ENCODE data around the gene CACNA2D3.

The CACNA2D3 gene

DNA sequence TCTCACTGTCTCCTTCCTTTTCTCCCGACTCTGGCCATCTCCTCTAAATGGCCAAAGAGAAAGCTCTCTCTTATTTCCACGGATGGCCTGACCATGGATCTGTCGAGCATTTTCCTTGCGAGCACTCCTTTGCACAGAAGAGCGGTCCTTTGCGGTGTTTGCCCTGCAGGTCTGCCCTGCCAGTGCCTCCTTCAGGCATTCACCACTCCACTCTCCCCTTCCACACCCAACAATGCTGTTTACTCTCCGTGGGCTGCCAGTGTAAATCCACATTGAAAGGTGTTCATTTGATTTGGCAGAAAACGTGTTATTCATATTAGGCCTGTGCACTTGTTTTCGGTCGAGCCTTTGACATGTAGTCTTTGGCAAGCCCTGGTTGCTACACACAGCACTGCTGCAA lies 49.6 kb downstream of the CACNA2D3 start:
- DNase-seq: no peak

DNA sequence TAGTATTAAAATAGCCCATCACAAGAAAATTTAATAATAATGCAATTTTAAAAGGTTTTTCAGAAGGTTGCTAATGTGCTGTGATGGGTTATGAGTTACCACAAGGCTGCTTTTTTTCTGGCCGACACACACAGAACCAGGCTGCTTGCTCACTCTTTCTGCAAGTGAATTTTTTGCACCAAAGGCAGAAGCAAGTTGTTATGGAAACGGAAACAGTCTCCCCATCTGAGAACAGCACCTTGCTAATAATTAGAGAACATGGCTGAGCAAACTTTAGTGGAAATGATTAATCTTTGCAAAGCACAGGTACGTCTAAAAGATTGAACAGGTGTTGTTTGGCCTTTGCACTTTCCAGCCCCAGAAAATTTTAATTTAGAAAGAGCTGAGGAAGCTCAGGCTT lies 51.0 kb downstream of the CACNA2D3 start:
- DNase-seq: no peak

DNA sequence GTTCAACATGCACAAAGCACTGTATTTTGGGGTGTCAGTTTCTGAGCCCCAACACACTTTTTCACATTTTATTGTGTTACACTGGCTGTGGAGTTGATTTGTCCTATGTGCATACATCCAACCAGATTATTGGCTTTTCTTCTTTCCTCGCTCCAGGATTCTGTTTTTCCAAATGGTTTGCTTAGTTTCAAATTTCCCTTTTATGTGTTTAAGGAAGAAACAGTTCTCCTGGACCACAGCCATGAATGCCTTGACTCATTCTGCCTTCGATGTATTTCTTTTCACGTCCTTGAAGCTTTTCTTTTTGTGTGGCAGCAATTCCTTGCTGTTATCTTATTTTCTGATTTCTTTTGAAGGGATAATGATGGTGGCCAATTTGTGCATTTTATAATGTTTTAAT lies 53.8 kb downstream of the CACNA2D3 start:
- DNase-seq: no peak

DNA sequence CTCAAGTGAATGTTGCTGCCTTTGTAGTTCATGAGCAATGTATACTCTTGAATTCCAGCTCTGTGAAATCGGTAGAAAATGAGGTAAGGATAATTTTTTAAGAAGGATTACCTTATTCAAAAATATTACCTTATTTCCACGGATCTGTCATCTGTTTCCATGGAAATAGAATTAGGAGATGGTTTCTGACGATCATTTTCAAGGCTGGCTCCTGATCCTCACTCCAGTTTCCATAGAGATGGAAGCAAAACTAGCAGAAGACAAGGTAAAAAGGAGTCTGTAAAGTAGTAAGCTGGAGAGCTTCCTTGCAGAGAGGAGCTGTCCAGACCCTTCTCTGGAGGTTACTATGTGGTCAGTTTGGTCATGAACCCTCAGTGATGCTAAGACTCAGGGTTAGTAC lies 55.5 kb downstream of the CACNA2D3 start:
- no peak for DNase-seq

DNA sequence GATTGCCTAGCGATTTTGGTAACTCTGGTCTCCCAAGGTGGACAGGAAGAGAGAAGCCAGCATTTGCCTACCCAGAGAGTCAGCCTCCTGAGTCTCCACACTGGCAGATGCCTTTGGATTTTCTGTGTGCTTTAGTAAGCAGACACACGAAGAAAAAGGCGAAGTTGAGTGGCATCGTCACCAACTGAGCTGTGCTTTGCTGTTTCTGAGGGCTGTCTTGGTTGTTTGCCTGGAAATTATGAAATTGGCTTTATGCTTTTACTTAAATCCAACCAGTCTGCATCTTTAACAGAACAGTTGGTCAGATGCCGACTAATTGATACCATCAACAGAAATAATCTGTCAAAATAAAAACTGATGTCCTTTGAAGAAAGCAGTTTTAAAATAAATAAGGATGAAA lies 56.0 kb downstream of the CACNA2D3 start:
- no peak for DNase-seq

DNA sequence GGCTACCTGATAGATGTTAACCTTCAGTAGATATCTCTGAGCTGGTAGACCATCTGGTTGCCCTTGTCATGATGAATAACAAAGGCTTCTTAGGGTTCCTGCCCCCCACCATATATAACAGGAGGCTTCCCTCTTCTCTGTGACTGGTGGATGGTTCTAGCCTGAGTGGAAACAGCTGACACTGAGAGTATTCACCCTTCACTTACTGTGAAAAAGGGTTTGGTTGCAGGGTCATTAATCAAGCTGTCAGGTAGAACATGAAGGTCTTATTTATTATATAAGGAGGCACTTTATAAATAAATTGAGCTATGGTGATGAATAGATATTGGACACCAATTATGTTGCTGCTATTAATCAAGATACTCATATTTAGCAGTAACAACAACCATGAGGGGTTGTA lies 58.6 kb downstream of the CACNA2D3 start:
- DNase-seq: no peak

DNA sequence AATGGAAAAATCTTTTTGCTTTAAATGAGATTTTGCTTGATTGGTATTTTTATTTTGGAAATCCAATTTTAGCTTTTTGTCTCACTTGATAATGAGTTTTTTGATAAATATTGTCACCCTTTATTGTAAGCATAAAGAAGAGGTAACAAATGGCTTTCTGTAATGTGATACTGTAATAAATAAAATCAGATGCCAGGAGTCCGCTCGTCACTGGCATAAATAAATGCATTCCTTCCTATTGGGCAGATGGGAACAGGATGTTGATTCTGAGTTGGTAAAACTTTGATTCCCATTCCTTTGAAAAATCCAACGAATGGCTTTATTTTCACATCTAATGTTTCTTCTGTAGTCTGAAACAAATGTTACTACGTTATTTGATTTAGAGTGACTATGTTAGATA lies 59.9 kb downstream of the CACNA2D3 start:
- DNase-seq: no peak

DNA sequence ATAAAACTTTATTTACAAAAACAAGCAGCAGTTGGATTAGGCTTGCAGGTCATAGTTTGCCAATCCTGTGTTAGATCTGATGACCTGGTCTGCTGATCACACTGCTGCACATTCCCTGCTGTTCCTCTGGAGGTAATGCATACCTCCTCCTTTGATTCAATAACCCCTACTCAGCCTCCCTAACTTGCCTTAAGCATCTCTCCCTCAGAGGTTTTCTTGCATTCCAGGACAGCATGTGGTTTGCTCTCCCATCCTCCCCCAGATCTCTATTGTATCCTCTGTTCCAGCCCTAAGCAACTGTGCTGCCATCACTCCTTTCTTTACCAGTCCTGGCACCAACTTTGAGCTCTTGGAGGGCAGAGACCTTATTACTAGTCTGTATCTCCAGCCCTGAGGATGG lies 63.4 kb downstream of the CACNA2D3 start:
- no peak for DNase-seq

DNA sequence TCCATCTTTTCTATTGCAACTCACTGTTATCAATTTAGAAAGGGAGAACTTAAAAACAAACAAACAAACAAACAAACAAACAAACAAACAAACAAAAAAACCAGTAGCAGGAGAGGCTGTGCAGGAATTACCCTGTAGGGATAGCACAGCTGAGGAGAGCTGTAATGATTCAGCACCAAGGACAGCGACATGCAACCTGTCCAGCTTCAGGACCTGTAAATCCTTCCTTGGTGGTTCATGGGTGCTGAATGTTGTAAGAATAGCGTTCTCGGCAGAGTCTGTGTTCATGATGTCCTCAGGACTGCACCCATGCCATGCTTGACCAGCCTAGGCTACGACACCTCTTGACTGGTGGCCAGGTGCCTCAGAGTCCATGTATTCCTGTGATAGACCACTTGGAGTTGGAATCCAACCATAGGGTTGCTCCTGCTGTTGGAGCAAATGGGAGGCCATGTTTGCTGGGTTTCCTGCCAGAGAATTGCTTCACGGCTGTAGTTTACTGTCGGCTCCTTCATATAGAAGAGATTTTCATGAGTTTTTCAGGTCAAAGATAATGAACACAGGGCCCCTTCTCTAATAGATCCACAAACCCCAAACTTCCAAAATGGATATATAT lies 65.9 kb downstream of the CACNA2D3 start:
- no peak for DNase-seq

DNA sequence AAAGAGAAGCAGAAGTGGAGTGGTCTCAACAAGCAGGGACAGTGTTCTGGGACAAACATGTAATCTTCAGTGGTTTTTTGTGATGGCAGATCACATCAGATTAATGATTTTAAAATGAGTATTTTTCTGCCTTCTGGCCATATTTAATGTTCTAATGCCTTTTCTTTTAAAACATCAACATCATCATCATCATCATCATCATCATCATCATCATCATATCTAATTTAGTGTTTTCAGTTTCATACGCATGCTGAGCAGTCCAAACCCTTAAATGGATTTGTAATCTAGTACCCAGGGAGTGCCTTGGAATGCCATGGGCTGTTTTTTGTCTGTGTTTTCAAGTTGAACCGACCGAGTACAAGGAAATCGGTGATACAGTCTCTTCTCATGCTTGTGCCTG lies 68.9 kb downstream of the CACNA2D3 start:
- DNase-seq: no peak

DNA sequence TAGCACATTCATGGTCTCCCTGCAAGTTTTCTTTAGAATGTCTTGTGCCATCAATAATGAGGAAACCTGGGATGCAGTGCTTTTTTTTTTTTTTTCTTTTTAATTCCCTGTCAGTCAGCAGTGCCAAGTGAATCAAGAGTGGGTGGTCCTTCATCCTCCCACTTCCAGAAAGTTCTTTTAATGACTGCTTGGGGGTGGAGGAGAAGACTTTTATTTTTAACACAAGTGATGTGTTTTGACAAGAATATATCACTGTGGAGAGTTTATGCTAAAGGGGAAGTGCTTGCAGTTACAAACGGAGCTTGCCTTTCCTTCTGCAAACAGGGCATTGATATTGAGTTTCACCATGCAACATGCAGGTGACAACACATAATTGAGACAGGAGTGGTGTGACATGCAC lies 69.7 kb downstream of the CACNA2D3 start:
- no peak for DNase-seq

DNA sequence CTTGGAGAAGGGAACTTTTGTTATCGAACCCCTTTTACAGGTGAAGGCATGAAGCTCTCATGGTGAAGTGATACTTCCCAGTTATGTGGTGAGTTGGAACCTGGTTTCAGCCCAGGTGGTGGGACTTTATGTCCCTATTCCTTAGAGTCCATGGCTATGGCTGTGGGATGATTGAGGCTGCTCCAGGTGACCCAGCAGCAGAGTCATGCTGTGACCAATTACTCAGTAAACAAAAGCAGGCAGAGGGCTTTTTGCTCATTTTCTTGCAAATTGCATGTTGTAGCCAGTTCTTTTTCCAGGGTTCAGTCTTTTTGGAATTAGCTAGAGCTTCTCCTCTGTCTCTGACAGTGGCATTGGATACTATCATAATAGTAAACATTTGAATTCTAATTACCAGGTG lies 70.7 kb downstream of the CACNA2D3 start:
- no peak for DNase-seq

DNA sequence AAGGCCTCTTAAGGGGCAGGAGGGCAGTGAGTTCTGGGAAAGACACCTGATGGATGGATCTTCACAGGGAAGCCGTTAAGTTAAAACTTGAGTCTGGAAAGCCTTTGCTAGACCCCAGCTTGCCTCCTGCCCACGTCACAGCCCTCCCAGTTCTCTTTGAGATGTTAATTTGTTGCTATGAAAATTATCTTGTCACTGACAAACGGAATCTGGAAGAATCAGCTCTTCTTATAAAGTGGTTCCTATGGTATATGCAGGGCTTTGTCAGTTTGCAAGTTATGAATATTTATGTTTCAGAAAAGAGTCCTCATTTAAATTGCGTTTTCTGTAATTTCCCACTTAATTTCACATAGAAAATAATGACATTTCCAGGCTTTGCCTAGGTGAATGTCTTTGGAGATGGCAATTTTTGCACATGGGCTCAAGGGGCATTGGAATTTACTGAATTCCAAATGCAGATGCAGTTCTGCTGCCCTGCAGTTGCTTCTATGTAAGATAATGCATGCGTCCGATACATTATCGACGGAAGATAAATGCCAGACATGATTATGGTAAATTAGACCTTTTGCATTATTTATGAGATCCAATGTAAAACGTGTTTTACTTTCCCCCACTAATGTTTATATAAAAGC lies 74.1 kb downstream of the CACNA2D3 start:
- DNase-seq: no peak

DNA sequence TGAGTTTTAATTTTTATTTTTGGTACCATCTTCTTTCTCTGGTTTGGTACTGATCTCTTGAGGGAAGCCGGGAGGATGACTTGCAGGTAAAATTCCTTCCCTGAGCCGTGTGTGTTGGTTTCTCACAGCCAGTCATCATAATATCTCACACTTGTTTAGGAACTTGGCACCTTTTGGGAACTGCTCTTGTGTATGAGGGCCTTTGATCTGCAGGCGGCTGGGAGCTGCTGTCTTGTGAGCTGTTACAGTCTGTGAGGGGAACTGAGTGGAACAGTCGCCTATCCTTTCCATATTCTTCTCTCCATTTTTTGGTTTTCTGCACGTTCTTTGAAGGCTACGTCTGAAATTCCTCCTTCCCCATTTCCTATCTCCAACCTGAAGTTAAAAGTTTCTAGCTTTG lies 75.2 kb downstream of the CACNA2D3 start:
- no peak for DNase-seq

DNA sequence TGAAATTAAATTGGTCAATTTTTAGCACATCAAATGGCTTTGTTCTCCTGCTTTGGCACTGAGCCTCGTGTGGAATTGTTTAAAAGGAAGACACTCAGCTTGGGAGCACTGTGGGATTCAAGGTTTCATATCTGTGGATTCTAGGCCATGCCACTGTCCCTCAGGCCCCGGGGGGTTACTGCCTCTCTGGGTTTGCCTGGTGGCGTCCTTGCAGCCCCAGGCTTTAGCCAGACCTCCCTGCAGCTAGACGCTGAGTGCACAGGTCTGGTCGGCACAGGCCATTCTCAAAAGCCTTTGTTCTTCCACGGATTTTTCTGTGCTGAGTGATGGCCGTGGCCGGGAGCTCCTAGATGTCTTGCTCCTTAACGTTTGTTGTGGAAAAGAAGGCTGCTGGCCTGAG lies 76.2 kb downstream of the CACNA2D3 start:
- DNase-seq: no peak

DNA sequence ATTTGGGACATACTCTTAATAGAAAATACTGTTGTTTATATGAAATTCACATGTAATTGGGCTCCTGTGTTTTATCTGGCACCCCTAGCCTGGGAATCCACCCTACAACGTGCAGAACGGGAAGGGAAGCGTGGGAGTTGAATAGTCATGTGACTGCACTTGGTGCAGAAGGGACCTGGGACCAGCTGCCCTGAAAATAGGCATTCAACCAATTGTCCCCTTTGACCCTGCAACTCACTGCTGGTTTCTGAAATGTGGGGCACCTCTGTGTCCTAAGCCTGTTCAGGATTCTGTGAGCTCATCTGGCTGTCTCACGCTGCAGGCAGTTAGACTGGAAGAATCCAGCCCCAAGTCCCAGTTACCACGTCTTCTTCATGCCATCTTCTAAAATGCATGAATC lies 79.7 kb downstream of the CACNA2D3 start:
- no peak for DNase-seq

DNA sequence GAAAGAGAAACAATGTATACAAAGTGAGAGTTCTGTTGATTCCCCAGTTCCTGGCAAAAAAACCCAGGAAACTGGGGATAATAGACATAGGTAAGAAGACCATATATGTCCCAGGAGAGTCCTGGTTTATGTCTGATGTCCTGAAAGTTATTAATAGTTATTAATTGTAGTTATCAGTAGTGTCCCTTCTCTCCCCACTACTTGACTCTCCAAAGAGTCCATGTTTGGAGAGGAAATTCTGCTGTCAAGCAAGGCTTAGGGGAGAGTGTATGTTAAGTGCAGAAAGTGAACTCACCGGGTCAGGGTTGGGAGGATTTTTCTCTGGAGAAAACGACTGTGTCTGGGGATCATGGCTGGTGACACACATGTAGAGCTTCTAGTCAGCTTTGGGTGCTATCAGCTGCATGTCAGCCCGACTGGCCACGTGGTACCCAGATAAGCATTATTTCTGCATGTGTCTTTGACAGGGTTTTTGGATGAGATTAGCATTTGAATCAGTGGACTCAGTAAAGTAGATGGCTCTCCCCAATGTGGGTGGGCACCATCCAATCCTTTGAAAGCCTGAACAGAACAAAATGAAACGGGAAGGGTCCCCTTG lies 80.4 kb downstream of the CACNA2D3 start:
- DNase-seq: no peak

DNA sequence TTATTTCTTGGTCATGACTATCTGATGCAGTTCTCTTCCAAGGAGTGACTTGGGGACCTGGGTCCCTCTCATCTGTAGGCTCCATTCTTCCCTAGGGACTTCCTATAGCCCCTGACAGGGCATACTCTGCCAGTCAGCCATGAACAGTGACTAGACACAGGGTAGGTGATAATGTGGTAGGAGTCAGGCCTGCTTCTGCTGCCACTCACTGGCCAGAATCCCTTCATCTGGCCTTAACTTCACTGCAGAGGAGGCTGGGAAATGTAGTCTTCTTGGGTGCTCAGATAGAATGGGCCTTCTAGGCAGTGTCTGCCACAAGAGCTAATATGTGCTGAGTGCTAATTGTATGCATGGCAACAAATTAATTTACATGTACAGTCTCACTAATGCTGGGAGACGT lies 84.5 kb downstream of the CACNA2D3 start:
- no peak for DNase-seq

DNA sequence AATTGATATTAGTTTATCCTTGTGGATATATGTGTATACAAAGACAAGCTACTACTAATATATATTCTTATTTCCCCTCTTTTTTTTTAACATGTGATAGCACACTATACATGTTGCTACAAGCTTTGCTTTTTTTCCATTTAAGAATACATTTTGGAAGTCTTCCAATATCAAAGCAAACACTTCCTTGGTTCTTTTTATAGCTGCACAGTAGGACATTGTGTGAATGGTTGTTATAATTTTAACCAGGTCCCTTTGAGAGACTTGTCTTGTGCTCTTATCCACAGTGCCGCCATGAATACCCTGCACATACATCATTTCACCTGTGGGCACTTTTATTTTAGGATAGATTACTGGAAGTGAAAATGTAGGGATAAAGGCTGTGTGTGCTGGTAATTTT lies 88.7 kb downstream of the CACNA2D3 start:
- DNase-seq: peak; percentile 92

DNA sequence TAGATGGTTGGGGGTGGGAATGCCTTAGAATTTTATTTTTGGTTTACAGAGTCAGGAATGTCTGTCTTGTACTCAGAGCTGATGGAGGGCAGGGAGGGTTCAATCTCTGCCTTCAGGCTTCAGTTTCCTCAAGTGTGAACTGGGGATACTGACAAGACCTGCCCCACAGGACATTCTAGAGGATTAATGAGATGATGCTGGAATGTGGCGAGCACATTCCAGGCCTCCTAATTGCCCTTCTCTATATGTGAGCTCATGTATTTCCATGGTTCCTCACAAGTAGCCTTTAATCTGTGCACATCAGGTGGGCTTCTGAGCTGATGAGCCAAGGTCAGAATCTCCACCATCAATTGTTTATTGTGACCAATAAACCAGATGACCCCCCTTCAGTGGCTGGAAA lies 90.4 kb downstream of the CACNA2D3 start:
- DNase-seq: no peak

DNA sequence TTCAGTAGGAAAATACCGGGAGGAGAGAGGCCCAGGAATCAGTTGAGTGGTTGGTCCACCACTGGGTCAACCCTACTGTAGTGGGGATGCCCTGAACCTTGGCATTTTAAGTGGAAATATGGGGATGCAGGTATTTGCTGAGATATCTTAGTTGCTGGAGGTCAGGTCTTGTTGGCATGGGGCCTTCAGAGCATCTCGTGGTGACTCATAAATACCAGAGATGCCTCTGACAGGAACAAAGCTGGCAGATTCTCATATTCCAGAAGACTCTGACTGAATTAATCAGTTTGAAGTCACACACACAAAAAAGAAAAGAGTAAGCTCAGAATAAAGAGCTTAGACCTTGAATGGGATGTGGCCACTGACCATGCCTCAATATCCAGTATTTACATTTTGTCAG lies 91.6 kb downstream of the CACNA2D3 start:
- DNase-seq: no peak

DNA sequence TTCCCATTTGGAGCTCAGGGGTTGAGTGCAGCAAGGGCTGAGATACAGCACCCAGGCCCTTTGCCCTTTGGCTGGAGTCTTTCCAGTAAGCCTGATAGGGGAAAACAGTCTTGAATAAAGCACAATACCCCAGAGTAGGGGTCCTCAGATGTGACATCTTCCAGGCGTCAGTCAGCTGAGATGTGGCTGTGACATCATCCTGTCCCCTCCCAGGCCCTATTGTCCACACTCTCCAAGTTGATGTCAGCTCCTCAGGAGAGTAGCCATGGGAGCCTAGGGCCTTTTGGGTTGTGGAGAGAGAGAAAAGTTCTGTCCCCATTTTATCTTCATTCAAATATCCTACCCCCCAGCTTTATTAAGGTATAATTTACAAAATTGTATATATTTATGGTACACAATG lies 92.5 kb downstream of the CACNA2D3 start:
- DNase-seq: no peak

DNA sequence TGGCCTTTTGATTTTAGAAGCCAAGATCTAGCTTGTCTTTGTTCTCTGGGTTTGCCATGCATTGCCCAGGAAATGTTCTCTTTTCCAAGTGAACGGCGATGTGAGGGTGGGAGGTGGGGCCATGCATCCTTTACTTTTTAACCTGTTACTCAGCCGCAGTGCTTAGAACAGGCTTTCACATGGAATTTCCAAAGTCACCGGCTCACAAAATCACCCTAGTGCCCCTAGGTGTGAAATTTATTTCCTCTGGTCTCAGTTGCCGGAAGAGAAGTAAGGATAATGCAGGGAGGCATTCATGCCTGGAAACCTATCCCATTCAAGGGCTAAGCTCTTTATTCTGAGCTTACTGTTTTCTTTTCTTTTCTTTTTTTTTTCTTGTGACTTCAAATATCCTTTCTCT lies 93.2 kb downstream of the CACNA2D3 start:
- DNase-seq: no peak

DNA sequence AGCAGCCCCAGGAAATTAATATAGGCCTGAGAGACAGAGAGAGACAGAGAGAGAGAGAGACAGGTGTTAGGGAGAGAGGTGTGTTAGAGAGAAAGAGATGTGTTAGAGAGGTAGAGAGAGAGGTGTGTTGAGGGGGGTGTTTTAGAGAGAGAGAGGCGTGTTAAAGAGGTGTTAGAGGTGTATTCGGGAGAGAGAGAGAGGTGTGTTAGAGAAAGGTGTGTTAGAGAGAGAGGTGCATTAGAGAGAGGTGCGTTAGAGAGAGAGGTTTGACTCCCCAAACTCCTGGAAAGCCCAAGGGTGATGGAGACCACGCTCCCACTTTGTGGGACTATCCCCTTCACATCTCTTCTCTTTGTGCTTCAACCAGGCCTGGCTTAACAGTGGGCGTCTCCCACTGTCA lies 95.5 kb downstream of the CACNA2D3 start:
- no peak for DNase-seq

DNA sequence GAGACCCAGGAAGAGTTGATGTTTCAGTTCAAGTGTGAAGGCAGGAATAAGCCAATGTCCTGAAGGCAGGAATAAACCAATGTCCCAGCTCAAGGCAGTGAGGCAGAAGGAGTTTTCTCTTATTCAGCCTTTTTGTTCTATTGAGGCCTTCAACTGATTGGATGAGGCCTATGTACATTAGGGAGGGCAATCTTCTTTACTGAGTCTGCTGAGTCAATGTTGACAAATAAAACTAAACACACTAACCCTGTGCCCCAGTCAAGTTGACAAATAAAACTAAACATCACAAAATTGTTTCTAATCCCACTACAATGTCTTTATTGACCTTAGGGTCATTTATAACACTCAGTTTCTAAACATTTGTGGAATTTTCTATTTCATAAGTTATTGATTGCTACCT lies 100.0 kb downstream of the CACNA2D3 start:
- DNase-seq: no peak

Measured in NCI-H2081 treated with DMSO at 0.1 percent for 48 hours (cell line).